BLaER1 (cell line): ENCODE data around the gene CAB39L.

Experiments
- H3K27ac ChIP-seq: shearing (Covaris generic); formaldehyde crosslinking; 2 replicates; pipeline ENCODE4 v1.8.1; 2022
- H3K27me3 ChIP-seq: shearing (Covaris generic); formaldehyde crosslinking; 2 replicates; pipeline ENCODE4 v1.8.1; 2022
- H3K36me3 ChIP-seq: shearing (Covaris generic); formaldehyde crosslinking; 2 replicates; pipeline ENCODE4 v1.8.1; 2022
- H3K4me1 ChIP-seq: shearing (Covaris generic); formaldehyde crosslinking; 2 replicates; pipeline ENCODE4 v1.8.1; 2022
- H3K4me2 ChIP-seq: shearing (Covaris generic); formaldehyde crosslinking; 2 replicates; pipeline ENCODE4 v1.8.1; 2022
- H3K4me3 ChIP-seq: shearing (Covaris generic); formaldehyde crosslinking; 2 replicates; pipeline ENCODE4 v1.8.1; 2022
- H3K9ac ChIP-seq: shearing (Covaris generic); formaldehyde crosslinking; 2 replicates; pipeline ENCODE4 v1.8.1; 2022
- H3K9me3 ChIP-seq: shearing (Covaris generic); formaldehyde crosslinking; 2 replicates; pipeline ENCODE4 v1.8.1; 2022
- H4K20me1 ChIP-seq: shearing (Covaris generic); formaldehyde crosslinking; 2 replicates; pipeline ENCODE4 v1.8.1; 2022
- Cebpa-rat ChIP-seq: shearing (Covaris generic); IDR thresholded peaks from 2 replicates; pipeline ENCODE4 v1.8.1; 2022

Gene CAB39L

DNA sequence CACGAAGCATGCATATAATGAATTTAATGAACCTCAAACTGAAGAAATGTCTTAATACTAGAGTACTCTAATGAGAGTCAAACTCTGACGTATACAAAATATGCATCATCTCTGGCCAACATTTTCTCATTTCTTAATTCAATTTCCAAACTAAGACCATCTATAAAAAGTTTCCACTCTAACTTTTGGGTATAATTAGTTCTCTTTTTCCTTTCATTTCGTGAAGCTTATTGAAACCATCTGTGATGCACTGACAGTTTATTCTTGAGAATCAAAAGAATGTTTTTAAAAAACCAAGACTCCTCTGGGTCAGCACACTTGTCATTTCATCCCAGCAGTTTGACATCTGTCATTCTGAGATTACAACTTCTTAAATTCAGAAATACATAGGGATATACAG lies 90.0 kb downstream of the CAB39L start:
- peaks cover 5% of the 10 kb centered on the region; the same call in 1 of the 2 replicates for H3K36me3 ChIP-seq
- H3K4me1 ChIP-seq: peaks cover 7% of the 10 kb centered on the region
- H4K20me1 ChIP-seq: no peaks in the 10 kb centered on the region
- H3K9me3 ChIP-seq: peaks cover 7% of the 10 kb centered on the region; the same call in 1 of the 2 replicates
- H3K4me3 ChIP-seq: no peak overlapping the region
- H3K27ac ChIP-seq: no peak overlapping the region
- H3K4me2 ChIP-seq: no peak overlapping the region
- no peaks in the 10 kb centered on the region for H3K27me3 ChIP-seq
- TF ChIP-seq Cebpa-rat: no peak
- H3K9ac ChIP-seq: no peak overlapping the region

DNA sequence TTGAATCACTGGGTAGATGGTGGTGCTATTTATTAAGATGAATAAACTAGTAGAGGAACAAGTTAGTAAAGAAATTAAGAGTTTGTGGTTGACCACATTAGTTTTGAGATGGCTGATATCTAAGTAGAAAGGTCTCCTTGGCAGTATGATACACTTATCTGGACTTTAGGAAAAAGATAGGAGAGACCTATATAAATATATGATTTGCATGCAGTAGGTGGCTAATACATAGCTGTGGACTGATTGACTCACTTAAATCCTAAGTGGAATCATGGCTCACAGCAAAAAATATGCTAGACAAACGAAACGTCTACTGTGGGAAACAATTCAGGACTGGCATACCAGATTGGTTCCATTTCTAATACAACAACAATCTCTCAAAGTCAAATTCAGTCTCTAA lies 92.0 kb downstream of the CAB39L start:
- Histone ChIP-seq H4K20me1 (no peaks in the 10 kb centered on the region), H3K4me3 (no peak overlapping the region), H3K36me3 (peaks cover 10% of the 10 kb centered on the region; the same call in 1 of the 2 replicates), H3K4me1 (peaks cover 6% of the 10 kb centered on the region), H3K9ac (no peak overlapping the region), H3K4me2 (no peak overlapping the region), H3K27ac (no peak overlapping the region), H3K9me3 (peaks cover 7% of the 10 kb centered on the region; the same call in 1 of the 2 replicates), H3K27me3 (no peaks in the 10 kb centered on the region)
- TF ChIP-seq Cebpa-rat: no peak

DNA sequence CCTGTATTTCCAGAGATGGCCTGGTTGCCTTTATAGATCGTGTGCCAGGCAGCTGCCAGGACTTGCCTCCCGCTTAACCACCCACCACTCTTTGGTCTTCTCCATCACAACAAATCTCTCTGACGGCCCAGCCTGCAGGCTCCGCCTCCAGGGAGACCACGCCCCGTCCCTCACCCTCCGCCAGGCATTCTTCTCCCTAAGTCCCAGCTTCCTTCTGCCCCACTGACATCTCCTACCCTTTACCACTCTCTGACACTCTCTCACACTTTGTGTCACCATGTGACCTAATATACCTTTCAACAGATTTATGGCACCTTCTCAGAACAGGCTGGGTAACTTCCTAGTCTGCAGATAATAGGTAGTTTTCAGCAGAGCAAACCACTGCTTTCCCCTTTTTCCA lies 95.1 kb downstream of the CAB39L start:
- Histone ChIP-seq H3K4me1 (no peaks in the 10 kb centered on the region), H4K20me1 (no peaks in the 10 kb centered on the region), H3K27ac (no peak overlapping the region), H3K36me3 (0 out of 2 replicates have a peak, but pooled peaks cover 6% of the 10 kb centered on the region), H3K4me2 (no peak overlapping the region), H3K27me3 (no peaks in the 10 kb centered on the region), H3K9me3 (no peaks in the 10 kb centered on the region), H3K9ac (no peak overlapping the region), H3K4me3 (no peak overlapping the region)
- TF ChIP-seq Cebpa-rat: no peak

DNA sequence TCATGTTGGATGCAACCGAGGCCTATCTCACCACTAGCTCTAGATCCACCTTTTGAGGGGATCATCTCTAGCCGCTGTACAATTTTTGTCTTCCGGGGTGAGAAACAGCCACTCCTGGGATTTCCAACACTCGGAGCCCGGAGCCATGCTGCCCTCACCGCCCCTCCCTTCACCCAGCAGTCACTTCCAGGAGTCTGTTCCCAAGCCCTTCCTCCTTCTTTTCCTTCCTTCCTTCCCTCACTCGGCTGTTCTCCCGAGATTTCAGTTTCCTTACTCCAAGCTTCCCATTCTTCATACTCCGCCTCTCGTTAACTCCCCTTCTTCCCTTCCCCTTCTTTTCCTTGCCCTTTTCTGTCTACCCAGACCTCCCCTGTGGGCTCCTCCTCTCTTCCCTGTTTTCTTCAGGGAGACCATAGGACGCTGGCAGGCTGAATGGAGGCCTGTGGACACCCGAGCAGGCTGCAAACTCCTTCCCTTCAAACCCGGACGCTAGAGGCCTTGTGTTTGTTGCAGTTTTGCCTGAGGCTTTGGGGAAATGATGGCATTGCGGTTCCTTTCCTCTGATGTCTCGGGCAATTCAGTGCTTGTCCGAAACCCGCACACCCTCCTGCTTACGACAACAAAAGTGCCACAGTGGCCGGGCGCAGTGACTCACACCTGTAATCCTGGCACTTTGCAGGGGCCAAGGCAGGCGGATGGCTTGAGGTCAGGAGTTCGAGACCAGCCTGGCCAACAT lies 96.0 kb downstream of the CAB39L start:
- 0 out of 2 replicates have a peak, but pooled peaks cover 6% of the 10 kb centered on the region for H3K36me3 ChIP-seq
- H3K4me1 ChIP-seq: no peaks in the 10 kb centered on the region
- no peaks in the 10 kb centered on the region for H4K20me1 ChIP-seq
- H3K9me3 ChIP-seq: no peaks in the 10 kb centered on the region
- H3K27ac ChIP-seq: no peak overlapping the region
- no peak overlapping the region for H3K4me3 ChIP-seq
- H3K9ac ChIP-seq: no peak overlapping the region
- TF ChIP-seq Cebpa-rat: no peak
- no peak overlapping the region for H3K4me2 ChIP-seq
- no peaks in the 10 kb centered on the region for H3K27me3 ChIP-seq

DNA sequence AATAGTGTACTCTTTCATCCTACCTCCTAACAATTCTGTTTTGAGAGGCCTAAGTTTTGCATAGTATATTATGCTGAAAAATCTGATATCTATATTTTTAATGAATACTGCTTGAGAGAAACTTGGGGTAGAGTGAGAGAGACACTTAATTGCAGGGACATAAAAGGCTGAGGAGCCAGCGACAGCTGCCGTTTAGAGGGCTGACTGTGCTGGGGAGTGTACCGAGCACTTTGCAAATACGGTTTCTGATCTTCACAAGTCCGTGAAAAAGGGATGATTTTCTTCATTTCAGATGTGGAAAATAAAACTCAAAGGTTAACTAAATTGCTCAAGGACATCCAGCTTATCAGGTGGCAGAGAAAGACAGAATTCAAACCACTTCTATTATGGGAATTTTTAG lies 97.4 kb downstream of the CAB39L start:
- Histone ChIP-seq H3K9me3 (no peaks in the 10 kb centered on the region), H3K4me3 (no peak overlapping the region), H4K20me1 (no peaks in the 10 kb centered on the region), H3K4me1 (no peaks in the 10 kb centered on the region), H3K27me3 (no peaks in the 10 kb centered on the region), H3K4me2 (no peak overlapping the region), H3K27ac (no peak overlapping the region), H3K36me3 (0 out of 2 replicates have a peak, but pooled peaks cover 6% of the 10 kb centered on the region), H3K9ac (no peak overlapping the region)
- no peak for TF ChIP-seq Cebpa-rat

DNA sequence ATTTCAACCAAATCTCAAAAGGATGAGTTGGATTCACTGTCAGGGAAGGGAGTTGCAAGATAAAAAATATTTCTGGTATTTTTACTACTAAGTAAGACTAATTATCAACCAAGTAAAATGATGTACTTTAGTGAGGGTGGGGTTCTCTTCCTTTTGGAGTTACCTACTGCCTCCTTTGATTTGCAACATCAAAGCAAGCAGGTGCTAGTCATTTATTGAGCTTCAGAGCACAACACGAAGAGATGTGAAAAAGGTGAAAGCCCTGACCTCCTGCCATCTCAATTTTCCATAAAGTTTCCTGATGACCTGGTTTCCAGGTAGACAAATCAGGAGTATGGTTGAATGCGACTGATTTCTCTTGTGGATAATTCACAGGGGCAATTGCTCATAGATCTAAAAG lies 100.1 kb downstream of the CAB39L start:
- no peaks in the 10 kb centered on the region for H4K20me1 ChIP-seq
- H3K4me2 ChIP-seq: no peak overlapping the region
- no peak overlapping the region for H3K27ac ChIP-seq
- no peak overlapping the region for H3K4me3 ChIP-seq
- no peaks in the 10 kb centered on the region for H3K9me3 ChIP-seq
- TF ChIP-seq Cebpa-rat: no peak
- H3K9ac ChIP-seq: no peak overlapping the region
- peaks cover 10% of the 10 kb centered on the region for H3K4me1 ChIP-seq
- H3K36me3 ChIP-seq: 0 out of 2 replicates have a peak, but pooled peaks cover 5% of the 10 kb centered on the region
- no peaks in the 10 kb centered on the region for H3K27me3 ChIP-seq

DNA sequence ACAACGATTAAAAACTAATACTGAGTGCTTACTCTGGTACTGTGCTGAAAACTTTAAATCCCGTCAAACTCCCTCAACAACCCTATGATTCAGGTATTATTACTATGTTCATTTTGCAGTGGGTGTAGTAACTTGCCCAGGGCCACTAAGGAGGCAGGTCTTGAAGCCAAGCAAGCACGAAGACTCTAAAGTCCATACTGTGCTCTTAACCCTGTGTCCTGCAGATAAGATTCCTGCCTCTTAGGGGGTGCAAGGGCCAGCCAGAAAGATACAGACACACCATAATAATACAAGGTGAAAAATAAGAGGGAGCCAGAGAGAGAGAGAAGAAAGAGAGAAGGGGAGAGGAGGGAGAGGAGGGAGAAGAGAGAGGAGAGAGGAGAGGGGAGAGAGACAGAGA lies 100.6 kb downstream of the CAB39L start:
- H3K36me3 ChIP-seq: 0 out of 2 replicates have a peak, but pooled peaks cover under 1% of the 10 kb centered on the region
- H3K9ac ChIP-seq: no peak overlapping the region
- no peak overlapping the region for H3K27ac ChIP-seq
- no peaks in the 10 kb centered on the region for H4K20me1 ChIP-seq
- no peak overlapping the region for H3K4me3 ChIP-seq
- no peak for TF ChIP-seq Cebpa-rat
- H3K9me3 ChIP-seq: no peaks in the 10 kb centered on the region
- peaks cover 10% of the 10 kb centered on the region for H3K4me1 ChIP-seq
- no peak overlapping the region for H3K4me2 ChIP-seq
- H3K27me3 ChIP-seq: no peaks in the 10 kb centered on the region

DNA sequence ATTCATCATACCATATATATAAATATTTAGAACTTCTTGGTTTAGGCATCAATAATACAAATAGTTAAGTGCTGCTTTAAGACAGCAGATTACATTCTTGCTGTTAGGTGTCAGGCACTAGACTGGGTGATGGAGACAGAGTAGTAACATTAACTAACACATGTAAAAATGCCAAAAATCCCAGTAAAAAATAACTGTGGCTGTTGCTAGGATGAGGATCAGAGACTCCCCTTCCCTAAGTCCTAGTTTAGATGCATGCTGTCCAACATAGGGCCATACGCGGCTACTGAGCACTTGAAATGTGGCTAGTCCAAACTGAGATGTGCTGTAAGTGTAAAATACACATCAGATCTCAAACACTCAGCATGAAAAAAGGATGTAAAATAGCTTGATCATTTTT lies 101.4 kb downstream of the CAB39L start:
- H3K27me3 ChIP-seq: no peaks in the 10 kb centered on the region
- no peak overlapping the region for H3K9ac ChIP-seq

DNA sequence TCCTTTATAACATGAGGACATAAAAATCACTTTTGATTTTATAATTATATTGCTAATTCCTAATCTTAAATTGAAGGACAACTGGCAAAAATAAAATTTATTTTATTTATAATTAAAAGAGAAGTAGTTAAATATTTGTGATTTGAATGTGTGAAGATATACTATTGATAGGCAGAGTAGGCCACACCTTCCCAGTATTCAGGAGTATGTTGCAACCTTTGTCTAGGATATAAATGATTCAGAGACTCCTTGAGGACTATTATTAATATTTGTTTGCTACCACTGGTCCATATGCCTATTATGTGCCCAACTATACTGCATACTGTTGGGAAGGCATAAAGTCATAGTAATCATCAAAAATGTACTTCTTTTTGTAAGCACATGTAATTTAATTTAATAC lies 101.9 kb downstream of the CAB39L start:
- H3K9ac ChIP-seq: no peak overlapping the region

More for the DNA sequence above, 101.4 kb downstream of the CAB39L start:
- H4K20me1 ChIP-seq: no peaks in the 10 kb centered on the region
- no peaks in the 10 kb centered on the region for H3K36me3 ChIP-seq
- peaks cover 10% of the 10 kb centered on the region for H3K4me1 ChIP-seq
- no peak overlapping the region for H3K27ac ChIP-seq
- no peaks in the 10 kb centered on the region for H3K9me3 ChIP-seq
- no peak overlapping the region for H3K4me3 ChIP-seq
- TF ChIP-seq Cebpa-rat: no peak
- H3K4me2 ChIP-seq: no peak overlapping the region

DNA sequence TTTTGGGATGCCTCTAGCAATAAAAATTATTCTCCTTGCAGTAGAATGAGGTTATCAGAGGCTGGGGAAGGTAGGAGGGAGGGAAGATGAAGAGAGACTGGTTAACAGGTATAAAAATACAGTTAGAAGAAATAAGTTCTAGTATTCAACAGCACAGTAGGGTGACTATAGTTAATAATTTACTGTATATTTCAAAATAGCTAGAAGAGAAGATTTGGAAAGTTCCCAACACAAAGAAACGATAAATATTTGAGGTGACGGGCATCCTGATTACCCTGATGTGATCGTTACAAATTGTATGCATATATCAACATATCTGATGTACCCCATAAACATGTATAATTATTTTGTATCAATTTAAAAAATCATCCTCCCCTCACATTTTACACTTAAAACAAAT lies 102.3 kb downstream of the CAB39L start:
- no peaks in the 10 kb centered on the region; the same call in 1 of the 2 replicates for H3K36me3 ChIP-seq
- no peak overlapping the region for H3K4me3 ChIP-seq
- H3K4me1 ChIP-seq: peaks cover 10% of the 10 kb centered on the region
- H3K9me3 ChIP-seq: no peaks in the 10 kb centered on the region
- H3K9ac ChIP-seq: no peak overlapping the region
- H3K27ac ChIP-seq: no peak overlapping the region
- no peaks in the 10 kb centered on the region for H3K27me3 ChIP-seq
- H4K20me1 ChIP-seq: no peaks in the 10 kb centered on the region
- no peak for TF ChIP-seq Cebpa-rat
- H3K4me2 ChIP-seq: no peak overlapping the region

More for the DNA sequence above, 101.9 kb downstream of the CAB39L start:
- no peak for TF ChIP-seq Cebpa-rat
- H3K4me3 ChIP-seq: no peak overlapping the region
- peaks cover 10% of the 10 kb centered on the region for H3K4me1 ChIP-seq
- H3K27me3 ChIP-seq: no peaks in the 10 kb centered on the region
- H4K20me1 ChIP-seq: no peaks in the 10 kb centered on the region
- H3K4me2 ChIP-seq: no peak overlapping the region
- H3K36me3 ChIP-seq: no peaks in the 10 kb centered on the region
- no peak overlapping the region for H3K27ac ChIP-seq
- no peaks in the 10 kb centered on the region for H3K9me3 ChIP-seq
